GM12878 (cell line): ENCODE results near the gene MYG1. TPM values are rescaled to one million over a fixed set of nuclear protein-coding genes. Genes with fewer than 3 reads are reported as not detected.

Experiments
- CEBPZ ChIP-seq: fragments of 150-350 bp; IDR thresholded peaks from 2 replicates; pipeline ENCODE4 v1.6.1; 2016; ENCODE audit warnings: low read depth, low read length
- CUX1 ChIP-seq: IDR thresholded peaks from 2 replicates; pipeline ENCODE4 v1.6.1; 2012; ENCODE audit warnings: improper control_type of control experiment, low read depth, low read length; ENCODE audit not compliant: insufficient replicate concordance
- FOXK2 ChIP-seq: fragments of 450-650 bp; IDR thresholded peaks from 2 replicates; pipeline ENCODE4 v1.6.1; 2017; ENCODE audit warnings: mild to moderate bottlenecking, moderate library complexity
- SUZ12 ChIP-seq: fragments of 200-600 bp; sonication (generic); IDR thresholded peaks from one replicate; pipeline ENCODE4 v1.6.1; 2018; ENCODE audit warnings: antibody characterized with exemption, mild to moderate bottlenecking; ENCODE audit not compliant: unreplicated experiment
- ZNF592 ChIP-seq: fragments of 450-650 bp; IDR thresholded peaks from 2 replicates; pipeline ENCODE4 v1.6.1; 2017; ENCODE audit warnings: mild to moderate bottlenecking, moderate library complexity
- polyA plus RNA-seq, 11 experiments: library from polyadenylated mRNA; depleted of rRNA in 4 of 11; unstranded in 6 of 11; stranded (reverse) in 5 of 11; fragments of >200 nt; fragmentation: Nextera tagmentation in 4 of 11; fragmentation: Illumina TruSeq in 1 of 11; extraction: Ambion mirVana in 4 of 11; extraction: Trizol in 1 of 11; gene quantifications; 1 replicate in 1 of 11; 2 replicates in 10 of 11; pipeline versions ENCODE4 v1.2.1 to v1.2.3, GENCODE V29; 2011 to 2016; ENCODE audit warnings: inconsistent platforms in 2 of 11, missing spikeins in 2 of 11, low read depth in 1 of 11
- total RNA-seq, 4 experiments: library from RNA; depleted of rRNA in 3 of 4; stranded (reverse); fragments of >200 nt in 3 of 4; fragmentation: Illumina TruSeq in 1 of 4; extraction: Trizol in 1 of 4; gene quantifications; 2 replicates each; pipeline versions ENCODE4 v1.2.1 to v1.2.3, GENCODE V29; 2013 to 2021
- TF ChIP-seq, protein P1 (sequence below): fragments of 450-650 bp; IDR thresholded peaks from 2 replicates; pipeline ENCODE4 v1.6.1; 2017; ENCODE audit warnings: mild to moderate bottlenecking, moderate library complexity
- TF ChIP-seq, protein P2 (sequence below): fragments of 450-650 bp; IDR thresholded peaks from 2 replicates; pipeline ENCODE4 v1.6.1; 2018; ENCODE audit warnings: borderline replicate concordance, mild to moderate bottlenecking; ENCODE audit not compliant: partially characterized antibody

MYG1 gene
- total and polyA plus RNA-seq, 10 of the 15 experiments (the other 5 are each of a cell fraction or from before 2014, with no cell fraction given): 20.7 to 81.0 (median 49.4) TPM

GRCh38 chr12:53299454-53300180 lies at the start of gene MYG1 (continued):
- TF ChIP-seq, protein P1, sequence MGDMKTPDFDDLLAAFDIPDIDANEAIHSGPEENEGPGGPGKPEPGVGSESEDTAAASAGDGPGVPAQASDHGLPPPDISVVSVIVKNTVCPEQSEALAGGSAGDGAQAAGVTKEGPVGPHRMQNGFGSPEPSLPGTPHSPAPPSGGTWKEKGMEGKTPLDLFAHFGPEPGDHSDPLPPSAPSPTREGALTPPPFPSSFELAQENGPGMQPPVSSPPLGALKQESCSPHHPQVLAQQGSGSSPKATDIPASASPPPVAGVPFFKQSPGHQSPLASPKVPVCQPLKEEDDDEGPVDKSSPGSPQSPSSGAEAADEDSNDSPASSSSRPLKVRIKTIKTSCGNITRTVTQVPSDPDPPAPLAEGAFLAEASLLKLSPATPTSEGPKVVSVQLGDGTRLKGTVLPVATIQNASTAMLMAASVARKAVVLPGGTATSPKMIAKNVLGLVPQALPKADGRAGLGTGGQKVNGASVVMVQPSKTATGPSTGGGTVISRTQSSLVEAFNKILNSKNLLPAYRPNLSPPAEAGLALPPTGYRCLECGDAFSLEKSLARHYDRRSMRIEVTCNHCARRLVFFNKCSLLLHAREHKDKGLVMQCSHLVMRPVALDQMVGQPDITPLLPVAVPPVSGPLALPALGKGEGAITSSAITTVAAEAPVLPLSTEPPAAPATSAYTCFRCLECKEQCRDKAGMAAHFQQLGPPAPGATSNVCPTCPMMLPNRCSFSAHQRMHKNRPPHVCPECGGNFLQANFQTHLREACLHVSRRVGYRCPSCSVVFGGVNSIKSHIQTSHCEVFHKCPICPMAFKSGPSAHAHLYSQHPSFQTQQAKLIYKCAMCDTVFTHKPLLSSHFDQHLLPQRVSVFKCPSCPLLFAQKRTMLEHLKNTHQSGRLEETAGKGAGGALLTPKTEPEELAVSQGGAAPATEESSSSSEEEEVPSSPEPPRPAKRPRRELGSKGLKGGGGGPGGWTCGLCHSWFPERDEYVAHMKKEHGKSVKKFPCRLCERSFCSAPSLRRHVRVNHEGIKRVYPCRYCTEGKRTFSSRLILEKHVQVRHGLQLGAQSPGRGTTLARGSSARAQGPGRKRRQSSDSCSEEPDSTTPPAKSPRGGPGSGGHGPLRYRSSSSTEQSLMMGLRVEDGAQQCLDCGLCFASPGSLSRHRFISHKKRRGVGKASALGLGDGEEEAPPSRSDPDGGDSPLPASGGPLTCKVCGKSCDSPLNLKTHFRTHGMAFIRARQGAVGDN: peak; percentile 79; the same call in 1 of the 2 replicates
- peak; percentile 80 for TF ChIP-seq FOXK2
- TF ChIP-seq ZNF592: no peak
- TF ChIP-seq, protein P2, sequence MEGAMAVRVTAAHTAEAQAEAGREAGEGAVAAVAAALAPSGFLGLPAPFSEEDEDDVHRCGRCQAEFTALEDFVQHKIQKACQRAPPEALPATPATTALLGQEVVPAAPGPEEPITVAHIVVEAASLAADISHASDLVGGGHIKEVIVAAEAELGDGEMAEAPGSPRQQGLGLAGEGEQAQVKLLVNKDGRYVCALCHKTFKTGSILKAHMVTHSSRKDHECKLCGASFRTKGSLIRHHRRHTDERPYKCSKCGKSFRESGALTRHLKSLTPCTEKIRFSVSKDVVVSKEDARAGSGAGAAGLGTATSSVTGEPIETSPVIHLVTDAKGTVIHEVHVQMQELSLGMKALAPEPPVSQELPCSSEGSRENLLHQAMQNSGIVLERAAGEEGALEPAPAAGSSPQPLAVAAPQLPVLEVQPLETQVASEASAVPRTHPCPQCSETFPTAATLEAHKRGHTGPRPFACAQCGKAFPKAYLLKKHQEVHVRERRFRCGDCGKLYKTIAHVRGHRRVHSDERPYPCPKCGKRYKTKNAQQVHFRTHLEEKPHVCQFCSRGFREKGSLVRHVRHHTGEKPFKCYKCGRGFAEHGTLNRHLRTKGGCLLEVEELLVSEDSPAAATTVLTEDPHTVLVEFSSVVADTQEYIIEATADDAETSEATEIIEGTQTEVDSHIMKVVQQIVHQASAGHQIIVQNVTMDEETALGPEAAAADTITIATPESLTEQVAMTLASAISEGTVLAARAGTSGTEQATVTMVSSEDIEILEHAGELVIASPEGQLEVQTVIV: peak; percentile 40
- no peak for TF ChIP-seq SUZ12
- TF ChIP-seq CEBPZ: no peak
- no peak for TF ChIP-seq CUX1
